Epidermal melanocyte (primary cell): Measurements from ENCODE around the gene ITGBL1.

Experiments used
- DNase-seq: peaks from one replicate; pipeline ENCODE4 v3.0.0; 2011; ENCODE audit warnings: low spot score; ENCODE audit not compliant: insufficient read length

ITGBL1 gene

GRCh38 chr13:101747039-101747438, 294.6 kb downstream of the ITGBL1 start:
- no peak for DNase-seq

- no peak for DNase-seq
Measured at GRCh38 chr13:101749584-101749983, 297.1 kb downstream of the ITGBL1 start.

DNA sequence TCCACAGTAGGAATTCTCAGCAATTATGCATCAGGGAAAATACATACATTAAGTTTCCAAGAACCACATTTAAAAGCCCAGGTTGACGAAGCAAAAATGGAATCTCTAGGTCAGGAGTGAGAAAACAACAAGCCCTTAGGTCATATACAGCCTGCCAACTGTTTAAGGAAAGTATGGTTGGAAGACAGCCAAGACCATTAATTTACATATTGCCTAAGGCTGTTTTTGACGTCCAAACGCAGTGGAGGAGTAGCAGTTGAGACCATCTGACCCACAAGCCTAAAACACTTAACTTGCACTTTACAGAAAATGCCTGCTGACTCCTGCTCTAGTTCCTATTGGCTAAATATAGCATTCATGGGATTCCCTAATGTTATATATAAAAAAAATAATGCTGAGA, 299.0 kb downstream of the ITGBL1 start:
- DNase-seq = peak; percentile 22

- no peak for DNase-seq
Measured at GRCh38 chr13:101752432-101752831, 300.0 kb downstream of the ITGBL1 start.

DNA sequence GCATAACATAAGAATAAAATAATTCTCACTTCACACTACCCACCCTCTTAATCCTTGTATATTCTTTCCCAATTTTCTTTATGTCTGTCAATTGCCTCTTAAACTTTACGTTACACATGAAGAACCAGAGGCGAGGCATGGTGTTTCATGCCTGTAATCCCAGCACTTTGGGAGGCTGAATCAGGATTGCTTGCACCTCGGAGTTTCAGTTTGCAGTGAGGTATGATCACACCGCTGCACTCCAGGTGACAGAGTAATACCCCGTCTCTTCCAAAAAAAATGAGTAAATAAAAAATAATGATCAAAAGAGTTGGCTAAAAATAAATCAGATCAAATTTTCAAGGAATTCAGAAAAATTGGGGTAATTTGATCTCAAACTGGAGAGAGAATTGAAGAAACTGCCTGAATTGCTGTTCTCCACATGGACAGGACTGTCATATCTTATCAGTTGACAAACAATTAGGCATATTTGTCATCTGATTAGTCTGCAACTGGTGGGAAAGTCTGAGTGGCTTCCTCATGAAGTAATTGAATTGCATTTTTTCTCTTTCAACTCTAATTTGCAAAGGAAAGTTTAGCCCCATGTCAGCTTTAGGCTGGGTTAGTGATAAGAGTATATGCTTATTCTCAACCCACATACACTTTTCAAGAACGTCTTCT, 302.9 kb downstream of the ITGBL1 start:
- no peak for DNase-seq

- peak; percentile 54 for DNase-seq
Measured at GRCh38 chr13:101757446-101758039, 305.1 kb downstream of the ITGBL1 start.

DNA sequence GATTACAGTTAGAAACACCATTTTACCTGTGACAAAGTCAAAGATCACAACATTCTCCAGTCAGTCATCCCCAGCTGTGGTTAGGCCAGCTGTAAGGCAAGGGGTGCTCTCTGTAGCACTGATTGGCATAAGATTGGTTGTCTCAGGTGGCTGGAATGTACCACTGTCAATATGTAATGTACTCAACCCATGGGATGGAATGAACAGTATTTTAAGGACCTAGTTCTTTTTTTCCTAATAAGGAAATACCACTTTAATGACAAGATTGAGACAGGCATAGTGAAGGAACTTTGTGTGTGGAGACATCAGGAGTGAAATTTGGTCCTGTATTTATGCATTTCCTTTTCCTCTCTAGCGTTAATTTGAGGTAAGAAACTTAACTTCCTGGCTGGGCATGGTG, 310.7 kb downstream of the ITGBL1 start:
- DNase-seq = no peak
